Activated CD8-positive, alpha-beta memory T cell treated with anti-CD3 and anti-CD28 coated beads, Interleukin-2, amount 50 U/mL, for 48 hours (primary cell): ENCODE results near the gene KCTD19.
"Not testable (repeated sequence)": the region's sequence is repeated elsewhere in the genome, so short reads cannot be mapped to it uniquely, and the experiment has no call there.

Experiments used
- DNase-seq: peaks from one replicate; pipeline ENCODE4 v3.0.0-alpha.2; 2020

The KCTD19 gene

GRCh38 chr16:67326472-67327309 is at the start of gene KCTD19, which contains the start of gene LRRC36:
TSS of gene KCTD19 (minus strand) at chr16:67326741. CDS start at chr16:67326707, 34 bp downstream.
TSS of gene LRRC36 (plus strand) at chr16:67326815. CDS start at chr16:67326863, 48 bp downstream.
- peak; percentile 95 for DNase-seq

DNA sequence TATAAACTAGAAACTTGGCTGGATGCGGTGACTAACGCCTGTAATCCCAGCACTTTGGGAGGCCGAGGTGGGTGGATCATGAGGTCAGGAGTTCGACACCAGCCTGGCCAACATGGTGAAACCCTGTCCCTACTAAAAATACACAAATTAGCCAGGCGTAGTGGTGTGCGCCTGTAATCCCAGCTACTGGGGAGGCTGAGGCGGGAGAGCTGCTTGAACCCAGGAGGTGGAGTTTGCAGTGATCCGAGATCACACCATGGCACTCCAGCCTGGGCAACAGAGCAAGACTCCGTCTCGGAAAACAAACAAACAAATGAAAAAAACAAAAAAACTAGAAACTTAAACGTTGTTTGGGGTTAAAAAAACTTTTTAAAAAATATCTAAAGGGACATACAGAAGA is 49.5 kb upstream of the KCTD19 start:
- not testable (repeated sequence) for DNase-seq

GRCh38 chr16:67372664-67373063 is 46.1 kb upstream of the KCTD19 start:
- no peak for DNase-seq

- no peak for DNase-seq
Observed at GRCh38 chr16:67370661-67371060, 44.1 kb upstream of the KCTD19 start.

DNA sequence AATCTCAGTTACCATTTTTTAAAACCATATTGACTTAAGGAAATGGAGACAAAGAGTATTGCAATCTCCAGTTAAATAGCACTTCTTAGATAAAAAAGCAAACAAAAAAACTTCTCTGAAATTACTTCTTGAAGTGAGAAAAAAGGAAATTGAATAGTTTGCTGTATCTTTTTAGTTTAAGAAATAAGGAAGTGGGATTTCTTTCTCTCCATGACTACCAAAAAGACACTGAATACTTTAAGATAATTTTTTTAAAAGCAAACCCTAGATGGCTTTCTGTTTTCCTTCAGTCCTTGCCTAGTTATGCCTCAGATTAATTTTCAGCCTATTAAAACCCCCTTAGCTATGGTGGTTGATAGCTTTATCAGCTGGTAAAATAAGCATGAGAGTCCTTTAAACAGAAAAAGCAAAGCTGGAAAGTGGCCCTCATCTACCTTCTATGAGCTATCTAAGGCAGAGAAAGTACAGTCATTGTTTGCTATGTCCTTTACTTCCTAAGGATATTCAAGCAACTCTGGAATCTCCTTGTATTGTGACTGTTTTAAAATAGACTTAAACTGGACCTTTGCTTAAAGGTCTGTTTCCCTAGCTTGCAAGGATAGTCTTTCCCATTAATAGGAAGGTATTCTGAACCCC is 38.2 kb upstream of the KCTD19 start:
- no peak for DNase-seq

DNA sequence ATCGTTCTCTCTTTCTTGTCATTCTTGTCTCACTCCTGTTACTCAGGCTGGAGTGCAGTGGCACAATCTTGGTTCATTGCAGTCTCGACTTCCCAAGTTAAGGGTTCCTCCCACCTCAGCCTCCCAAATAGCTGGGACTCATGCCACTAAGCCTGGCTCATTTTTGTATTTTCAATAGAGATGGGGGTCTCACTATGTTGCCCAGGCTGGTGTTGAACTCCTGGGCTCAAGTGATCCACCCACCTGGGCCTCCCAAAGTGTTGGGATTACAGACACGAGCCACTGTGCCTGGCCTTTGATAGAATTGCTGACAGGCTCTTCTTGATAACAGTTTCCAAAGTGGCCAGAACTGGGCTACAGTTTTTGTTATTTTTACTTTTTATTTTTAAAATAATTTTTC is 34.5 kb upstream of the KCTD19 start:
- DNase-seq: no peak

GRCh38 chr16:67359540-67360269 is 33.2 kb upstream of the KCTD19 start:
- not testable (repeated sequence) for DNase-seq

- no peak for DNase-seq
Observed at GRCh38 chr16:67357561-67357960, 31.0 kb upstream of the KCTD19 start.

GRCh38 chr16:67356396-67356795 is 29.9 kb upstream of the KCTD19 start:
- no peak for DNase-seq

GRCh38 chr16:67352463-67352862 is 25.9 kb upstream of the KCTD19 start:
- not testable (repeated sequence) for DNase-seq

GRCh38 chr16:67350324-67350723 is 23.8 kb upstream of the KCTD19 start:
- no peak for DNase-seq

- DNase-seq: no peak
Observed at GRCh38 chr16:67349172-67349571, 22.6 kb upstream of the KCTD19 start.

DNA sequence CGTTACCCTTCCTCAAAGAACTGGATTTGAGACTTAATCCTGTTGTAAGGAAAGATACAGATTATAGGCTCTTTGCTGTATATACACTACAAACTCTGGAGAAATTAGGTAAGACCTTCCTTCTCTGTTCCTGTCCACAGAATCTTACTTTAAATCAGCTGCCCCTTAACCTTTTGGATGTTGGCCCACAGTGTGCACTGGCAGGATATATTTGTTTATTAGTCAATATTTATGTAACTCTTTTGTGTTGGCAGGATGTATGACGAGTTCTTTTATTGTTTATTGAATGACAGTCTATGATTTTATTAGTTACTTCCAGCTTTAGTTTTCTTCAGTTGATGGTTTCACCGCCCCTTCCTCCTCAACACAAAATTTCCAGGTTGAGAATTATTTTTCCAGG is 19.8 kb upstream of the KCTD19 start:
- no peak for DNase-seq

DNA sequence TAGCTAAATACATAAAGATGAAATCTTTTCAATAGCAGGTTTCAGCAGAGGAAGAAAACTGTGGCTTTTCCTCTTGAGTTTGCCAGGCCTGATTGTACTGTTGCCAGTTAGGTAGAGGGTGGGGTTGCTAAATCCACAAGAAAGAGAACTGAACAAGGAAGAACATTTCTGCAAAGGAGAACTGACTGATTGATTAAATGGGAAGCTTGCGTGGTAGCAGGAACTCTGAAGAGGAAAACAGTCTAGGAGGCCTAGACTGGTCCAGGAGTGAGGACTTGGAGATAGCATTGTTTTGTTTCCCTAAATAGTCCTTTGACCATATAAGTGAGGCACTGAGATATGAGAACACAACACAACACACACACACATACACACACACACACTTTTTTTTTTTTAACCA is 18.9 kb upstream of the KCTD19 start:
- no peak for DNase-seq

DNA sequence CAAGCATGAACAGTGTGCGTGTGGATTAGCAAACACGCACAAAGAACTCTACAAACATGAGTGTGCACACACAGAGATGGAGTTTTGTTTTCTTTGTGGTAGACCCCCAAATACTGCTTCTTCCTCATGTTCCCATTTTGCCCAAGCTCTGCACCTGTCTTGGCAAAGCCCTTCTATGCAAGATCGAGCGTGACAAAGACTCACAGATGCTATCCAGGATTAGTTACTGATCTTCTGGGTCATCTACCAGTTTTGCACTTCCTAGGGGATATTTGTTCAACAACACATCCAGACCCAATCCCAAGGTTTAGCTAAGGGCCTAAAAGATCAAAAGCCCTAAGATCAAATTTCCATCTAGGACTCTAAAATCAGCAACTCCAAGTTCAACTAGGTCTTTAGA is 16.1 kb upstream of the KCTD19 start:
- DNase-seq: no peak

- no peak for DNase-seq
Observed at GRCh38 chr16:67341250-67341649, 14.7 kb upstream of the KCTD19 start.

DNA sequence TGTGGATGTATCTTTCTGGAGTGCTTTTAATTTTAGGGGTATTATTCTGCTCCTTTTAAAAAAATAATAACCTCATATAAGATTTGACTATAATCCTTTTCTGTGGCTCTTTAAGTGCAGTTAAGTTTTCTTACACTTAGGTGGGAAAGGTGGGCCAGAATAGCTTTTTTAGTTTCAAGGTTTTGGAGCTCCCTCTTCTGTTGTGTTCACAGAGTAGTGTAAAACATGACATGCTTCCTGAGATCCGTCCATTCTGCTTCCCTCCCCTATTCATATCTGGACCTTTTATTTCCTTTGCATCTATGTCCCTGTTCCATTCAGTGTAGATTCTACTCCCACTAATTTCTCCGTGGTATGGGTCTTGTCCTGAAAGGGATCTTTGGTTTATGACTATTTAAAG is 12.9 kb upstream of the KCTD19 start:
- DNase-seq: no peak

DNA sequence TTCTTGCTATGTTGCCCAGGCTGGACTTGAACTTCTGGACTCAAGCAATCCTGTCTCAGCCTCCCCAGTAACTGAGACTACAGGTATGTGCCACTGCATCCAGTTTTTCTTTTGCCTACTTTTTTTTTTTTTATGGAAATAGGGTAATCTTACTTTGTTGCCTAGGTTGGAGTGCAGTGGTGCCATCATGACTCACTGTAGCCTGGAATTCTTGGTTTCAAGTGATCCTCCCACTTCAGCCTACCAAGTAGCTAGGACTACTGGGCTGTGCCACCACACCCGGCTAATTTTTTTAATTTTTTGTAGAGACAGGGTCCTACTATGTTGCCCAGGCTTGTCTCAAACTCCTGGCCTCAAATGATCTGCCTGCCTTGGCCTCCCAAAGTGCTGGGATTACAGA is 10.1 kb upstream of the KCTD19 start:
- no peak for DNase-seq

DNA sequence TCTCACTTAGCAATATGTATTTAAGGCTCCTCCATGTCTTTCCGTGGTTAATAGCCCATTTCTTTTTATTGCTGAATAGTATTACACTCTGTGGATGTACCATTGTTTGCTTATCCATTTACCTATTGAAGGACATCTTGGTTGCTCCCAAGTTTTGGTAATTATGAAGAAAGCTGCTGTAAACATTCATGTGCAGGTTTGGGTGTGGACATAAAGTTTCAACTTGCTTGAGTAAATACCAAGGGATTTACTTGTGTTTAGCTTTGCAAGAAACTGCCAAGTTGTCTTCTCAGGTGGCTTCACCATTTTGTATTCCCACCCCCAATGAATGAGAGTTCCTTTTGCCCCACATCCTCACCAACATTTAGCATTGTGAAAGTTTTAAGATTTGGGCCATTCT is 9.6 kb upstream of the KCTD19 start:
- DNase-seq: no peak

DNA sequence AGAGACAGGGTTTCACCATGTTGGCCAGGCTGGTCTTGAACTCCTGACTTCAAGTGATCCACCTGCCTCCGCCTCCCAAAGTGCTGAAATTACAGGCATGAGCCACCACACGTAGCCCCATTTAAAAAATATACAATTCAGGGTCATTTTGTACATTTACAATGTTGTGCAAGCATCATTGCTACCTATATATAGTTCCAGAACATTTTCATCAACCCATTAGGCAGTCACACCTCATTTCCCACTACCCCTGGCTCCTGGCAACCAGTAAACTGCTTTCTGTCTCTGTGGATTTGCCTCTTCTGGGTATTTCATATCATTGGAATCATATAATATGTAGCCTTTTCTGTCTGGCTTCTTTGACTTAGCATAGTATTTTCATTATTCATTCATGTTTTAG is 6.8 kb upstream of the KCTD19 start:
- no peak for DNase-seq

- DNase-seq: no peak
Observed at GRCh38 chr16:67329901-67330300, 3.4 kb upstream of the KCTD19 start.

DNA sequence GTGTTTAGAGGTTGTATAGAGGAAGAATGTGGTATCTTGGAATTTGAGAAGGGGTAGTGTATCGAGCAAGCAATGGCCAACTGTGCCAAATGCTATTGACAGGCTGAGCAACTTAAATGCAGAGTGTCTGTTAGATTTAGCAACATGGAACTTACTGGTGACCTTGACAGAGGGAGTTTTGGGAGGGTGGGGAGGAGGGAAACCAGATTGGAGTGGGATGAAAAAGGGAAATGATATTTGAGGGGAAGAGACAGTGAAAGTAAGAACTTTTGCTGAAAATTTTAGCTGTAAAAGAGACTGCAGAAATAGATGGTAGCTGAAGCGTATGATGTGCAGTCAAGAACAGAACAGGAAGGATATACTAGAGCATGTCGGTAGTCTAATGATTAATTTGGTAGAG is 1.2 kb upstream of the KCTD19 start:
- no peak for DNase-seq

- DNase-seq: peak; percentile 52
Observed at GRCh38 chr16:67326115-67326471, 448 bp downstream of the KCTD19 start.

DNA sequence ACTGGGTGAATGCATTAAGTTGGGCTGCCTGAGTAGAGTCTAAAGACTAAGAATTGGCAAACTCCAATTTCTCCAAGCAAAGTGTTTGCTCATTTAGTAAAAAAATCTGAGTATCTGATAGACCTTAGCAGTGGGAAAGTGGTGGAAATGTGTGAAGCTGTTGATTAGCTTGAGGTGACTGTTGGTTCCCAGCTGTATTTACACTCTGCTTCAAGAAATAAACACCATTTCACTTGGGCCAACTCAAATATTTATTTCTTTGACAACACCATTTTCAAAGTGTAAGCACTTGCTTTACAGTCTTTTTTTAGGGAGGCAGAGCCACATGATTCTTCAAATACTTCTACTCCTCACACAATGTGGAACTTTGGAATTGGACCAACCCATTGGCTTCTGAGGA is 8.7 kb downstream of the KCTD19 start:
- DNase-seq: no peak
